ENCODE measurements around the gene CCDC192. TPM values are rescaled to one million over a fixed set of nuclear protein-coding genes. Genes with fewer than 3 reads are reported as not detected.

CCDC192 gene
- total and polyA plus RNA-seq, 10 of the 15 experiments (the other 5 are each of a cell fraction or from before 2014, with no cell fraction given) = 0.20 to 0.79 (median 0.32) TPM; not detected in 4

DNA sequence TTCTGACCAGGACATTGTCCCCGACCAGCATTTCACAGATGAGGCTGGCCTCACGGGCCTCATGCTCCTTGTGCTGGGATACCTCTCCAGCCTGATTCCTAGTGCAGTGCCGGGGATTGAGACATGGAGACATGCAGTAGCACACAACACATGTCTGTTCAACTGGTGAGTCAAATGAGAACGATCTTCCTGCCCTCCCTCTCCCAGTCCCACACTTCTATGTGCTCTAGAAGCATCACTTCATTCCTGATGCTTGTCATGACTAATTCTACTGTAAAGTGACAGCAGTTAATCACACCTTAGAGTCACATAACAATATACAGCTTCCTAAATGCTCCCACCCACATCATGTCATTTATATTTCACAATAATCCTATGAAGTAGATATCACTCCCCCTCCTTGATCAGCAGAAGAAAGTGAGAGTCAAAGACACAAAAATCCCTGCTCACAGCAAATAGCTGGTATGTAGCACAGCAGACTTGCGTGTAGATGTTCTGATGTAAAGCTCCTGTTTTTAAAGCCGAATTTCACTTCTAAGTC lies 101.8 kb downstream of the CCDC192 start:
- FAIRE-seq (no peak), DNase-seq (ENCODE audit: low read depth, low spot score) (no peak), ATAC-seq (no peak)
- Histone ChIP-seq H3K79me2 (ENCODE audit: control insufficient read depth, insufficient read depth, low read length) (no peaks in the 10 kb centered on the region), H3K4me3 (no peak overlapping the region), H3K36me3 (ENCODE audit: control insufficient read depth in 2 of 2, insufficient read depth in 2 of 2, low read length in 1 of 2) (no peaks in the 10 kb centered on the region), H3K9ac (ENCODE audit: control insufficient read depth, insufficient read depth, low read length) (no peak overlapping the region), H3K4me2 (ENCODE audit: control insufficient read depth, insufficient read depth) (no peak overlapping the region), H2AFZ (ENCODE audit: control insufficient read depth, low read depth, low read length) (no peak overlapping the region), H4K20me1 (ENCODE audit: control insufficient read depth, insufficient read depth) (no peaks in the 10 kb centered on the region), H3K9me3 (replicated peaks; ENCODE audit: control insufficient read depth, insufficient read depth, low read length) (no peaks in the 10 kb centered on the region), H3K4me1 (ENCODE audit: control insufficient read depth, insufficient read depth, low read length) (no peaks in the 10 kb centered on the region), H3K27me3 (replicated peaks in 1 of 2; ENCODE audit: control insufficient read depth in 2 of 2, insufficient read depth in 2 of 2, low read length in 1 of 2) (no peaks in the 10 kb centered on the region; a peak in 1 of 4 replicates), H3K27ac (ENCODE audit: control insufficient read depth, insufficient read depth) (no peak overlapping the region)
- ChIA-PET RAD21 (ENCODE audit: unreplicated experiment) (no interaction called here), SMC1A (ENCODE audit: uncharacterized antibody, unreplicated experiment) (interaction anchor here (0.7 to 2.8 kb wide), 5 partner anchors 11 to 74 kb away, joined by 3 to 15 read pairs (median 5); no protein-coding TSS in a partner anchor), CTCF (interaction anchor here (0.6 kb wide), 1 partner anchor 21 kb away, joined by 3 read pairs; no protein-coding TSS in a partner anchor), POLR2A (no interaction called here)
- in situ Hi-C loops (cut with MboI) (no loop called here), intact Hi-C loops (cut with micrococcal nuclease; ENCODE audit: unreplicated experiment) (no loop called here)
- no TSS peak for BruUV-seq (replicated peaks)
- TF ChIP-seq ZNF24 (IDR thresholded peaks at IDR 0.05) = no peak
- TF ChIP-seq SPI1 (IDR thresholded peaks at IDR 0.05; ENCODE audit: borderline replicate concordance, insufficient read depth, low read depth, low read length) = no peak
- TF ChIP-seq, protein P1, sequence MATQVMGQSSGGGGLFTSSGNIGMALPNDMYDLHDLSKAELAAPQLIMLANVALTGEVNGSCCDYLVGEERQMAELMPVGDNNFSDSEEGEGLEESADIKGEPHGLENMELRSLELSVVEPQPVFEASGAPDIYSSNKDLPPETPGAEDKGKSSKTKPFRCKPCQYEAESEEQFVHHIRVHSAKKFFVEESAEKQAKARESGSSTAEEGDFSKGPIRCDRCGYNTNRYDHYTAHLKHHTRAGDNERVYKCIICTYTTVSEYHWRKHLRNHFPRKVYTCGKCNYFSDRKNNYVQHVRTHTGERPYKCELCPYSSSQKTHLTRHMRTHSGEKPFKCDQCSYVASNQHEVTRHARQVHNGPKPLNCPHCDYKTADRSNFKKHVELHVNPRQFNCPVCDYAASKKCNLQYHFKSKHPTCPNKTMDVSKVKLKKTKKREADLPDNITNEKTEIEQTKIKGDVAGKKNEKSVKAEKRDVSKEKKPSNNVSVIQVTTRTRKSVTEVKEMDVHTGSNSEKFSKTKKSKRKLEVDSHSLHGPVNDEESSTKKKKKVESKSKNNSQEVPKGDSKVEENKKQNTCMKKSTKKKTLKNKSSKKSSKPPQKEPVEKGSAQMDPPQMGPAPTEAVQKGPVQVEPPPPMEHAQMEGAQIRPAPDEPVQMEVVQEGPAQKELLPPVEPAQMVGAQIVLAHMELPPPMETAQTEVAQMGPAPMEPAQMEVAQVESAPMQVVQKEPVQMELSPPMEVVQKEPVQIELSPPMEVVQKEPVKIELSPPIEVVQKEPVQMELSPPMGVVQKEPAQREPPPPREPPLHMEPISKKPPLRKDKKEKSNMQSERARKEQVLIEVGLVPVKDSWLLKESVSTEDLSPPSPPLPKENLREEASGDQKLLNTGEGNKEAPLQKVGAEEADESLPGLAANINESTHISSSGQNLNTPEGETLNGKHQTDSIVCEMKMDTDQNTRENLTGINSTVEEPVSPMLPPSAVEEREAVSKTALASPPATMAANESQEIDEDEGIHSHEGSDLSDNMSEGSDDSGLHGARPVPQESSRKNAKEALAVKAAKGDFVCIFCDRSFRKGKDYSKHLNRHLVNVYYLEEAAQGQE (IDR thresholded peaks at IDR 0.05; ENCODE audit: low read depth, low read length) = no peak
- TF ChIP-seq NR2F1 (conservative IDR thresholded peaks at IDR 0.05) = no peak
- TF ChIP-seq EP300 (IDR thresholded peaks at IDR 0.05; ENCODE audit: borderline replicate concordance in 1 of 2, control insufficient read depth in 1 of 2, low read depth in 2 of 2, low read length in 2 of 2) = no peak
- TF ChIP-seq, protein P2, sequence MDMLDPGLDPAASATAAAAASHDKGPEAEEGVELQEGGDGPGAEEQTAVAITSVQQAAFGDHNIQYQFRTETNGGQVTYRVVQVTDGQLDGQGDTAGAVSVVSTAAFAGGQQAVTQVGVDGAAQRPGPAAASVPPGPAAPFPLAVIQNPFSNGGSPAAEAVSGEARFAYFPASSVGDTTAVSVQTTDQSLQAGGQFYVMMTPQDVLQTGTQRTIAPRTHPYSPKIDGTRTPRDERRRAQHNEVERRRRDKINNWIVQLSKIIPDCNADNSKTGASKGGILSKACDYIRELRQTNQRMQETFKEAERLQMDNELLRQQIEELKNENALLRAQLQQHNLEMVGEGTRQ (IDR thresholded peaks at IDR 0.05; ENCODE audit: borderline replicate concordance, low read depth, low read length) = no peak
- TF ChIP-seq ZZZ3 (IDR thresholded peaks at IDR 0.05; ENCODE audit: control insufficient read depth, insufficient read length, low read depth) = no peak
- TF ChIP-seq JUND (IDR thresholded peaks at IDR 0.05; ENCODE audit: low read depth, low read length) = no peak
- TF ChIP-seq POLR2A (IDR thresholded peaks at IDR 0.05; ENCODE audit: low read depth, low read length) = no peak
- TF ChIP-seq NFIC (IDR thresholded peaks at IDR 0.05; ENCODE audit: low read depth, low read length) = no peak
- no peak for TF ChIP-seq CHD2 (IDR thresholded peaks at IDR 0.05; ENCODE audit: borderline replicate concordance, low read depth, low read length)
- TF ChIP-seq, protein P3, sequence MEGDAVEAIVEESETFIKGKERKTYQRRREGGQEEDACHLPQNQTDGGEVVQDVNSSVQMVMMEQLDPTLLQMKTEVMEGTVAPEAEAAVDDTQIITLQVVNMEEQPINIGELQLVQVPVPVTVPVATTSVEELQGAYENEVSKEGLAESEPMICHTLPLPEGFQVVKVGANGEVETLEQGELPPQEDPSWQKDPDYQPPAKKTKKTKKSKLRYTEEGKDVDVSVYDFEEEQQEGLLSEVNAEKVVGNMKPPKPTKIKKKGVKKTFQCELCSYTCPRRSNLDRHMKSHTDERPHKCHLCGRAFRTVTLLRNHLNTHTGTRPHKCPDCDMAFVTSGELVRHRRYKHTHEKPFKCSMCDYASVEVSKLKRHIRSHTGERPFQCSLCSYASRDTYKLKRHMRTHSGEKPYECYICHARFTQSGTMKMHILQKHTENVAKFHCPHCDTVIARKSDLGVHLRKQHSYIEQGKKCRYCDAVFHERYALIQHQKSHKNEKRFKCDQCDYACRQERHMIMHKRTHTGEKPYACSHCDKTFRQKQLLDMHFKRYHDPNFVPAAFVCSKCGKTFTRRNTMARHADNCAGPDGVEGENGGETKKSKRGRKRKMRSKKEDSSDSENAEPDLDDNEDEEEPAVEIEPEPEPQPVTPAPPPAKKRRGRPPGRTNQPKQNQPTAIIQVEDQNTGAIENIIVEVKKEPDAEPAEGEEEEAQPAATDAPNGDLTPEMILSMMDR (IDR thresholded peaks at IDR 0.05 in 2 of 3, conservative IDR thresholded peaks at IDR 0.05 in 1 of 3; ENCODE audit: control insufficient read depth in 2 of 3, extremely low read depth in 1 of 3, insufficient read depth in 1 of 3, low read depth in 3 of 3, low read length in 3 of 3) = no peak
- TF ChIP-seq, protein P4, sequence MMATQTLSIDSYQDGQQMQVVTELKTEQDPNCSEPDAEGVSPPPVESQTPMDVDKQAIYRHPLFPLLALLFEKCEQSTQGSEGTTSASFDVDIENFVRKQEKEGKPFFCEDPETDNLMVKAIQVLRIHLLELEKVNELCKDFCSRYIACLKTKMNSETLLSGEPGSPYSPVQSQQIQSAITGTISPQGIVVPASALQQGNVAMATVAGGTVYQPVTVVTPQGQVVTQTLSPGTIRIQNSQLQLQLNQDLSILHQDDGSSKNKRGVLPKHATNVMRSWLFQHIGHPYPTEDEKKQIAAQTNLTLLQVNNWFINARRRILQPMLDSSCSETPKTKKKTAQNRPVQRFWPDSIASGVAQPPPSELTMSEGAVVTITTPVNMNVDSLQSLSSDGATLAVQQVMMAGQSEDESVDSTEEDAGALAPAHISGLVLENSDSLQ (IDR thresholded peaks at IDR 0.05) = no peak
- TF ChIP-seq SP1 (IDR thresholded peaks at IDR 0.05; ENCODE audit: low read depth, low read length) = no peak
- TF ChIP-seq IKZF2 (IDR thresholded peaks at IDR 0.05) = no peak
- TF ChIP-seq YY1 (IDR thresholded peaks at IDR 0.05; ENCODE audit: low read depth, low read length) = no peak
- 11% methylated on average over 6 of the region's 6 CpGs for WGBS (ENCODE audit: insufficient coverage, insufficient replicate concordance, low lambda C conversion rate, missing lambda C conversion rate)

All from GM12878 (cell line).